Measurements from ENCODE around the gene GBGT1. TPM values are rescaled to one million over a fixed set of nuclear protein-coding genes. Genes with fewer than 3 reads are reported as not detected.
A peak's percentile ranks its signal among the peaks of the same experiment; 100 is the strongest.

The GBGT1 gene
- total RNA-seq, 2 experiments from 2014 or later: 1.6 to 2.9 TPM

DNA sequence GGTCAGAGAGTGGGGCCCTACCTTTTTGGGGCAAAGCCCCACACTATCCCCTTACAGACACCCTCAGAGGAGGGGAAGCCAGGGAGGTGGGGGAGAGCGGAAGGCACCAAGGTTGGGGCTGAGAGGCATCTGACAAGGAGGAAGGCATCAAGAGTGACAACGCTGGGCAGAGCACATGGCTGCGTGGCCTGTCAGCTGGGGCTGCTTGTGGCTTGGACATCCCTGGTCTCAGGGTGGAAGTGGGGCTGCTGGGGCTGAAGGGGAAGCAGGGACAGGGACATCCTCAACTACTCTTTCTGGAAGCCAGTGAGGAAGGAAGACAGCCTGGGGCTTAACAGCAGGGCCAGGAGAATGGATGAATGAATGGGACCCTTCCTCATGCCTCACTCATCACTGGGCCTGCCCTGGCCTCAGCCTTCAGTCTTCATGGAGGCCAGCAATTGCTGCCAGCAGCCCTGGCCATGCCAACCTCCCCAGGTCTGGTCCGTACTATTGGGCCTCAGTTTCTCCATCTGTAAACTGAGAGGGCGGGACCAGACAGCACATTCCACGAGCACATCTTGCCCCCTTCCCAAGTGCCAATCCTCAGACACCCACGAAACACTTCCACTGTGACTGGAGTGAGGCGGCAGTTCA is 41.7 kb downstream of the GBGT1 start:
- peak overlapping the region; percentile 90 for H3K27ac Mint-ChIP-seq
- peaks cover 48% of the 10 kb centered on the region for H3K4me1 Mint-ChIP-seq
- DNase-seq: no peak
- no peaks in the 10 kb centered on the region for H3K9me3 Mint-ChIP-seq
- H3K36me3 Mint-ChIP-seq: peaks cover 2% of the 10 kb centered on the region
- peak overlapping the region; percentile 63 for H3K4me3 Mint-ChIP-seq
- H3K27me3 Mint-ChIP-seq: no peaks in the 10 kb centered on the region

- Mint-ChIP-seq H3K27me3 (no peaks in the 10 kb centered on the region), H3K4me3 (peak within 1 kb of the TSS; percentile 77), H3K36me3 (peaks cover 2% of the 10 kb centered on the region), H3K27ac (peak within 1 kb of the TSS; percentile 90), H3K4me1 (peaks cover 42% of the 10 kb centered on the region), H3K9me3 (no peaks in the 10 kb centered on the region)
- peak; percentile 89 for DNase-seq
Measured at GRCh38 chr9:133121198-133121914, 42.4 kb downstream of the GBGT1 start, which contains the start of gene RALGDS. TSS of gene RALGDS (minus strand) at chr9:133121240. CDS start at chr9:133121154, 86 bp downstream.

DNA sequence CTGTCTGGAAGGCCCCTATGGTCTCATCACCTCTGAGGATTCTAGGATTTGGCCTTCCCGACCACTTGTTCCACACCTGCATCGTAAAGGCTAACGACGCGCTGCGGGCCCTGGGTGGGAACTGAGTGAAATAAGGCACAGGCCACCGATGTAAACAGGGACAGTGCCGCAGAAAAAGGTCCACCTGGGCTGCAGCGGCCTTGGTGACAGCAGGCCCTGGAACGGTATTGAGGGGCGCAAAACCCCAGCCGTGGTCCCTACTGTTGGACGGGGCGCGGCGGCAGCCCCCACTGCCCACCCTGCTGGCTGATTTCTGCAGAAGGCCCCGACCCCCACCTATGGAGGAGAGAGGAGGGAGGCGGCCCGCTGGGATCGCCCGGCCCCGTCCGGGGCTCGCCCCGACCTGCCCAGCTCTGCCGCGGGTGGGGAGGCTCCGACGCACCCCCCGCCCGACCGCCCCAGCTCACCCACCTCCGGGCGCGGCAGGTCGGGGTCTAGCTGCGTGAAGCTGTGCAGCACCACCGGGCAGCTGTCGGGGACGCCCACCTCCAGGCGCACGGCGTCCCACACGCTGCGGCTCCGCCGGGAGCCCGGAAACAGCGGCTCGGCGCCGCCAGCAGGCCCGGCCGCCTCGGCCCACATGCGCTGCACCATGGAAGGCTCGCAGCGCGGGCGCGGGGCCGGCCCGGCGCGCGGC is 43.1 kb downstream of the GBGT1 start:
- Mint-ChIP-seq H3K4me1 (peaks cover 42% of the 10 kb centered on the region), H3K36me3 (peaks cover 3% of the 10 kb centered on the region), H3K27ac (peak overlapping the region; percentile 61), H3K4me3 (peak overlapping the region; percentile 77), H3K9me3 (no peaks in the 10 kb centered on the region), H3K27me3 (no peaks in the 10 kb centered on the region)
- no peak for DNase-seq

DNA sequence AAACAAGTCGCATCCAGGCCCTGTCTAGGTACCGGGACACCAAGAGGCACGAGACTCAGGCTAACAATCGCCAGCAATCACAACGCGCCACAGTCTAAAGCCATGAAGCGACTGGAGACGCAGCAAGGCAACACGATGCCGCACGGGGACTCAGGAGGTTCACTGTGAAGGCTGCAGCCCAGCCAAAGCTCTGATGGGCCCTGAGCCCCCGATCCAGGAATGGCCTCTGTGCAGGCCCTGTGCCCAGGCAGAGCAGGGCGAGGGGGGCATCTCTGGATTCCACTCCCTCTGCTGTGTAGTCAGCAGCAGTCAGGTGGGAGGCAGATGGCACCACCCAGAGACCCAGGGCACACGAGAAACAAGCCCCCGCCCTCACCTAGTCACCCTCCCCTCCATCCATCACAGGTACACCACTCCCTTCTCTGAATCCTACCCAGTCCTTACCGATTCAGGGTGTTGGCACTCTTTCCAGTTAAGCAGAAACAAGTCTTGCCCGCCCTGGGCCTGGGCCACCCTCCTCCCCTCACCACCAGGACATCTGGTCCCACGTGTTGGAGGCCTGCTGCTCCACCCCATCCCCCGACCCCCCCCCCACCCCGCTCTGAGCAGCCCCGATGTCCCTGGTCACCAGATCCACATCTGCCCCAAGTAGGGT is 43.7 kb downstream of the GBGT1 start:
- no peaks in the 10 kb centered on the region for H3K27me3 Mint-ChIP-seq
- H3K4me1 Mint-ChIP-seq: peaks cover 47% of the 10 kb centered on the region
- DNase-seq: no peak
- peak overlapping the region; percentile 77 for H3K4me3 Mint-ChIP-seq
- peak overlapping the region; percentile 61 for H3K27ac Mint-ChIP-seq
- H3K36me3 Mint-ChIP-seq: peaks cover 3% of the 10 kb centered on the region
- H3K9me3 Mint-ChIP-seq: no peaks in the 10 kb centered on the region

- H3K4me3 Mint-ChIP-seq: peak overlapping the region; percentile 77
- no peak for DNase-seq
- H3K36me3 Mint-ChIP-seq: peaks cover 3% of the 10 kb centered on the region
- H3K27me3 Mint-ChIP-seq: no peaks in the 10 kb centered on the region
- peaks cover 49% of the 10 kb centered on the region for H3K4me1 Mint-ChIP-seq
- H3K9me3 Mint-ChIP-seq: no peaks in the 10 kb centered on the region
- peak overlapping the region; percentile 52 for H3K27ac Mint-ChIP-seq
Measured at GRCh38 chr9:133119103-133119845, 44.4 kb downstream of the GBGT1 start.

- Mint-ChIP-seq H3K36me3 (peaks cover 3% of the 10 kb centered on the region), H3K9me3 (no peaks in the 10 kb centered on the region), H3K4me3 (peak overlapping the region; percentile 32), H3K27me3 (no peaks in the 10 kb centered on the region), H3K27ac (peak overlapping the region; percentile 52), H3K4me1 (peaks cover 52% of the 10 kb centered on the region)
- no peak for DNase-seq
Measured at GRCh38 chr9:133118568-133118967, 45.1 kb downstream of the GBGT1 start.

- Mint-ChIP-seq H3K36me3 (peaks cover 3% of the 10 kb centered on the region), H3K27me3 (no peaks in the 10 kb centered on the region), H3K9me3 (no peaks in the 10 kb centered on the region), H3K4me3 (no peak overlapping the region), H3K4me1 (peaks cover 57% of the 10 kb centered on the region), H3K27ac (no peak overlapping the region)
- no peak for DNase-seq
Measured at GRCh38 chr9:133118179-133118520, 45.6 kb downstream of the GBGT1 start.

GRCh38 chr9:133117271-133118178 is 46.2 kb downstream of the GBGT1 start:
- no peak overlapping the region for H3K27ac Mint-ChIP-seq
- H3K9me3 Mint-ChIP-seq: no peaks in the 10 kb centered on the region
- H3K4me1 Mint-ChIP-seq: peaks cover 62% of the 10 kb centered on the region
- no peaks in the 10 kb centered on the region for H3K27me3 Mint-ChIP-seq
- no peak for DNase-seq
- H3K4me3 Mint-ChIP-seq: no peak overlapping the region
- H3K36me3 Mint-ChIP-seq: peaks cover 3% of the 10 kb centered on the region

DNA sequence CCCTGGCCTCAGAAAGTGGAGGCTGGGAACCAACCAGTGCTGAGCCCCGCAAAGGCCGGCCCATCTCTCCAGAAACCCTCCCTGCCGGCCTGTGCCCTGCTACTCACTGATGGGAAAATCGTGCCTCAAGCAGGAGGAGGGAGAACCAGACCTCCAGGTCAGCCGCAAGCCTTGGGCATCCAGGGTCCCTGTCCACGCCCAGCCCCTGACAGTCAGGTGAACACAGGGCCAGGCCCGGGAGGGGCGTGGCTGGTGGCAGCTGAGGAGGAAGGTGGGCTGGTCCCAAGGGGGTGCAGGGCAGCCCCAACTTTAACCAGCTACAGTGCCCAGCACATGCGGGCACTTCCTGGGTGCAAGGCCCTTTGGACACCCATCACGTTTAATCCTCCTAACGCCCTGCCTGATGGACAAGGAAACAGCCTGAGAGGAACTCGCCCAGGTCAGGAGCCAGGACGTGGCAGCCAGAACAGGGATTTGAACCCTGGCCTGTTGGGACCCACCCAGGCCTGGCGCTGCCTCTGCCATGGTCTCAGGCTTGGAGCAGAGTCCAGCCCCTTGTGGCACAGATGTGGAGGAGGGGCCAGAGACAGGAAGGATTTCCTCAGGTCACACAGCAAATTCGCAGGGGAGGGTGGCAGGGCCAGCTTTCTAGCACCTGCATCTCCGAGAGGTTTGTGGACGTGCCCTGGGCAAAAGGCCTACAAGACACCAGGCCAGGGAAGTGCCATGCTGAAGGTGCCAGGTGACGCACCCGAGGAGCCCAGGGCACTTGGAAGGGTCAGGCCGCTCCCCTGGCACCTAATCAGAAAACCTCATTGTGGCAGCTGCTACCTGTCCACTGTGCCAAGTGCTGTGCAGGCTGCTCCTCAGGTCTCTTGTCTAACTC is 47.1 kb downstream of the GBGT1 start:
- H3K9me3 Mint-ChIP-seq: no peaks in the 10 kb centered on the region
- H3K4me1 Mint-ChIP-seq: peaks cover 54% of the 10 kb centered on the region
- H3K27me3 Mint-ChIP-seq: no peaks in the 10 kb centered on the region
- H3K4me3 Mint-ChIP-seq: no peak overlapping the region
- H3K36me3 Mint-ChIP-seq: peaks cover 2% of the 10 kb centered on the region
- peak overlapping the region; percentile 66 for H3K27ac Mint-ChIP-seq
- no peak for DNase-seq

- Mint-ChIP-seq H3K36me3 (peaks cover 1% of the 10 kb centered on the region), H3K27me3 (no peaks in the 10 kb centered on the region), H3K4me3 (peak overlapping the region; percentile 29), H3K4me1 (peaks cover 51% of the 10 kb centered on the region), H3K9me3 (no peaks in the 10 kb centered on the region), H3K27ac (peak overlapping the region; percentile 80)
- peak; percentile 73 for DNase-seq
Measured at GRCh38 chr9:133115604-133116345, 47.9 kb downstream of the GBGT1 start.

DNA sequence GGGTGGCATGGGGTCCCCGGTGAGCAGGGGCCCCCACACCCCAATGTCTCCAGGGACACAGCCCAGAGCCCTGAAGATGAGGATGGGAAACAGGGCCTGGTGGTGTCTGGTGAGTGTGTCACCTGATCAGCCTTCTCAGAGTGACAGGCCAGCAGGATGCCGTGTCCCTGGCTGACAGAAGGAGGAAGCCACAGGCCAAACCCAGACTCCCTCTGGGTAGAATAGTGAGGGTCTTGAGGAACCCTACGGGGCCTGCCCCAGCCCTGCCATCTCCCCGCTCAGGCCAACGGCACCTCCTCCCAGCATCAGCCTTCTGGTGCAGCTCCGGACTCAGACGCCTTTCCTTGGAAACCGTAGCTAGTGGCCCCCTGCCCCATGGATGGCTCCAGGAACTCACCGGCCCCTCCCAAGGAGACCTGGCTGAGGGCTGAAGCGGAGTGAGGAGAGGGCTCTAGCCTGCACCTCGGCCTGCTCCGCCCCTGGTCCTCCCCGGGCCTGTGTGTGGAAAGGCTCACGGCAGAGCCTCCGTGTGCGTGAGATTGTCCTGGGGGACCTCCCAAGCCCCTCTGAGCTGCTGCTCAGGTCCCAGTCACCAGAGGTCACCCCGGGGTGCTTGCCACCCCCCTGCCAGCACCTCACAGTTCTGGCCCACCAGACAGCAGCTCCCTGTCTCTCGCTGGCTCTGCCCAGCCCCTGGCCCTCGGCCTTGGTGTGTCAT is 48.7 kb downstream of the GBGT1 start:
- no peaks in the 10 kb centered on the region for H3K9me3 Mint-ChIP-seq
- H3K27me3 Mint-ChIP-seq: no peaks in the 10 kb centered on the region
- H3K36me3 Mint-ChIP-seq: peaks cover 1% of the 10 kb centered on the region
- H3K4me3 Mint-ChIP-seq: no peak overlapping the region
- peaks cover 55% of the 10 kb centered on the region for H3K4me1 Mint-ChIP-seq
- DNase-seq: no peak
- peak overlapping the region; percentile 73 for H3K27ac Mint-ChIP-seq
